ENCODE data around the gene LCP2.

DNA sequence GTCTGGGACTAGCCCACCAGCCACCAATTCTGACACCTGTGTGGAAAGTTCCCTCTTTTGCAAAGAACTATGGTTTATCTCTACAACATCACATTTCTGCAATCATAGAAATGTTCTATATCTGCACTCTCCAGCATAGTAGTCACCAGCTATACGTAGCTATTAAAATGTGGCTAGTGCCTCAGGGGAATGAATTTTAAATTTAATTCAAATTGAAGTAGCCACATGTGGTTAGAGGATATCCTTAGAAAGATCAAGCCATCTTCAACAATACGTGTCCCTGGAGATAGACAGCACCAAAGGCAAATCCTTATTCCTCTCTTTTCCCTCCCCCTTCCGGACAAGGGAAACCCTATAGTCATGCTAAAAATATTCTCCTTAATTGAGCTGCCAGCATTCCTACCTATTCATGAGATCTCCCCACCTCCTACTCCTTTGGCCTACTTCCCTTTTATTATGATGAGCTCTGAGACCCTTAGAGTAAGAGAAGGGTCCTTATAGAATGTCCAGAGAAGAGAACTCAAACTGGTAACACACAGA is 11.1 kb downstream of the LCP2 start:
- TF ChIP-seq, protein P1, sequence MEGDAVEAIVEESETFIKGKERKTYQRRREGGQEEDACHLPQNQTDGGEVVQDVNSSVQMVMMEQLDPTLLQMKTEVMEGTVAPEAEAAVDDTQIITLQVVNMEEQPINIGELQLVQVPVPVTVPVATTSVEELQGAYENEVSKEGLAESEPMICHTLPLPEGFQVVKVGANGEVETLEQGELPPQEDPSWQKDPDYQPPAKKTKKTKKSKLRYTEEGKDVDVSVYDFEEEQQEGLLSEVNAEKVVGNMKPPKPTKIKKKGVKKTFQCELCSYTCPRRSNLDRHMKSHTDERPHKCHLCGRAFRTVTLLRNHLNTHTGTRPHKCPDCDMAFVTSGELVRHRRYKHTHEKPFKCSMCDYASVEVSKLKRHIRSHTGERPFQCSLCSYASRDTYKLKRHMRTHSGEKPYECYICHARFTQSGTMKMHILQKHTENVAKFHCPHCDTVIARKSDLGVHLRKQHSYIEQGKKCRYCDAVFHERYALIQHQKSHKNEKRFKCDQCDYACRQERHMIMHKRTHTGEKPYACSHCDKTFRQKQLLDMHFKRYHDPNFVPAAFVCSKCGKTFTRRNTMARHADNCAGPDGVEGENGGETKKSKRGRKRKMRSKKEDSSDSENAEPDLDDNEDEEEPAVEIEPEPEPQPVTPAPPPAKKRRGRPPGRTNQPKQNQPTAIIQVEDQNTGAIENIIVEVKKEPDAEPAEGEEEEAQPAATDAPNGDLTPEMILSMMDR (conservative IDR thresholded peaks at IDR 0.05 in 1 of 2, IDR thresholded peaks at IDR 0.05 in 1 of 2; ENCODE audit: extremely low read depth in 1 of 2, insufficient read depth in 1 of 2, low read depth in 1 of 2, low read length in 2 of 2), result no peak
- TF ChIP-seq EZH2 (IDR thresholded peaks at IDR 0.05; ENCODE audit: borderline replicate concordance, low read length), result no peak
